SK-N-MC (cell line): ENCODE measurements around the gene ATP5F1D.
A peak's percentile ranks its signal among the peaks of the same experiment; 100 is the strongest.

Source experiments
- DNase-seq: peaks from one replicate; pipeline ENCODE4 v3.0.0-alpha.2; 2011; ENCODE audit warnings: low read depth, low spot score
- H3K27ac ChIP-seq: fragments of 200-600 bp; sonication (generic); 2 replicates; pipeline ENCODE4 v1.5.1; 2016; ENCODE audit warnings: mixed run types
- H3K36me3 ChIP-seq: fragments of 200-600 bp; sonication (generic); 2 replicates; pipeline ENCODE4 v1.6.1; 2017; ENCODE audit warnings: antibody characterized with exemption, low read length, mixed read lengths; ENCODE audit not compliant: insufficient read depth
- H3K4me3 ChIP-seq: fragments of 200-600 bp; sonication (generic); 2 replicates; pipeline ENCODE4 v1.5.1; 2016
- H3K9ac ChIP-seq: fragments of 200-600 bp; sonication (generic); 2 replicates; pipeline ENCODE4 v1.8.0; 2017; ENCODE audit warnings: mixed run types, mixed read lengths; ENCODE audit not compliant: insufficient read length
- H3K9me3 ChIP-seq: fragments of 200-600 bp; sonication (generic); 2 replicates; pipeline ENCODE4 v1.6.1; 2017; ENCODE audit warnings: low read depth, mild to moderate bottlenecking, antibody characterized with exemption, low read length, moderate library complexity, mixed read lengths
- EZH2 ChIP-seq: fragments of 200-600 bp; sonication (generic); IDR thresholded peaks from one replicate; pipeline ENCODE4 v1.6.1; 2017; ENCODE audit warnings: antibody characterized with exemption
- FOXP2 ChIP-seq: optimal IDR thresholded peaks from 2 replicates; pipeline ENCODE3; 2011; ENCODE audit warnings: mild to moderate bottlenecking, moderate library complexity; ENCODE audit not compliant: insufficient read depth; ENCODE audit errors: extremely low read length, control extremely low read depth
- POLR2AphosphoS5 ChIP-seq: IDR thresholded peaks from 2 replicates; pipeline ENCODE4 v1.6.1; 2012; ENCODE audit warnings: mild to moderate bottlenecking, low read depth, low read length, borderline replicate concordance

The ATP5F1D gene

GRCh38 chr19:1264801-1265614 lies 23.5 kb downstream of the ATP5F1D start:
- peaks cover 2% of the 10 kb centered on the region; the same call in 1 of the 2 replicates for H3K36me3 ChIP-seq
- H3K9me3 ChIP-seq: no peaks in the 10 kb centered on the region
- no peak for DNase-seq
- TF ChIP-seq POLR2AphosphoS5: no peak
- no peak overlapping the region for H3K4me3 ChIP-seq
- H3K27ac ChIP-seq: peak overlapping the region; percentile 21; the same call in 1 of the 2 replicates
- H3K9ac ChIP-seq: no peak overlapping the region

- no peak for DNase-seq
- H3K27ac ChIP-seq: no peak overlapping the region; the same call in 1 of the 2 replicates
- peak overlapping the region; percentile 84 for H3K4me3 ChIP-seq
- peaks cover 8% of the 10 kb centered on the region for H3K36me3 ChIP-seq
- H3K9ac ChIP-seq: no peak overlapping the region
- TF ChIP-seq EZH2 (no peak), FOXP2 (no peak), POLR2AphosphoS5 (no peak)
- no peaks in the 10 kb centered on the region for H3K9me3 ChIP-seq
Observed at GRCh38 chr19:1265615-1266128, 24.1 kb downstream of the ATP5F1D start.

DNA sequence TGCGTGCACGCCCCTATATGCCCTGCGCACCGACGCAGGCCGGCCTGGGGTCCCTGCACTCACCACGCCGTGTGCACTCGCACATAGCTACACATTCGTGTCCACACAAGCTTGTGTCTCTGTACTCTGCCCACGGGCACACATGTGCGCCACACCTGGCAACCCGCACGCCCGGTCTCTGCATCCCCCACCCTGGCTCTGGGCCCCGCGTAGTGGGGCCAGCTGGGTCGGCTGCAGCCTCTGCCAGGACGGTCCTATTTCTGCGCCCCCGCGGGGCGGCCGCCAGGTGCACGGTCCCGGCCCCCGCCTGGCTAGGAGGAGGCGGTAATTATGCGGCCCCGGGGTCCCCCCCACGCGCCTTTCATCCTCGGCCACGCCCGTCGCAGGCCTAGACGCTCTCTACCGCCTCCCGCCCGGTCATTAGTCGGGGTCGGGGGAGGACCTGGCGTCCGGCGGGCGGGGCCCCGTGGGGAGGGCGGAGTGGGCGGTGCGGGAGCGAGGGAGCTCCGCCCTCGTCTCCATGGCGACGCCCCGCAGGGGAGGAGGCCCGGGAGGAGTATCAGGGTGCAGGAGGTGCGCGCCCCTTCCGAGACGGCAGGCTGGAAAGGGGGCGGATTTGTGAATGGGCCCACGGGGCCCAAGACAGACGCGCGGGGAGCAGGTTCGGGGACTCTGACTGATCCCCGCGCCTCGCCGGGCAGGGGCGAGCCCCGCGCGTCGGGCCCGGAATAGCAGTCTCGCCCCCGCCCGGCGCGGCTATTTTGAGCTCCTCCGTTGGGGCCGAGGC lies 24.8 kb downstream of the ATP5F1D start:
- Histone ChIP-seq H3K9me3 (no peaks in the 10 kb centered on the region), H3K27ac (no peak overlapping the region), H3K4me3 (peak overlapping the region; percentile 84), H3K36me3 (peaks cover 14% of the 10 kb centered on the region), H3K9ac (peak overlapping the region; percentile 37)
- no peak for DNase-seq
- no peak for TF ChIP-seq FOXP2
- TF ChIP-seq POLR2AphosphoS5: no peak; the same call in 1 of the 2 replicates
- TF ChIP-seq EZH2: no peak

DNA sequence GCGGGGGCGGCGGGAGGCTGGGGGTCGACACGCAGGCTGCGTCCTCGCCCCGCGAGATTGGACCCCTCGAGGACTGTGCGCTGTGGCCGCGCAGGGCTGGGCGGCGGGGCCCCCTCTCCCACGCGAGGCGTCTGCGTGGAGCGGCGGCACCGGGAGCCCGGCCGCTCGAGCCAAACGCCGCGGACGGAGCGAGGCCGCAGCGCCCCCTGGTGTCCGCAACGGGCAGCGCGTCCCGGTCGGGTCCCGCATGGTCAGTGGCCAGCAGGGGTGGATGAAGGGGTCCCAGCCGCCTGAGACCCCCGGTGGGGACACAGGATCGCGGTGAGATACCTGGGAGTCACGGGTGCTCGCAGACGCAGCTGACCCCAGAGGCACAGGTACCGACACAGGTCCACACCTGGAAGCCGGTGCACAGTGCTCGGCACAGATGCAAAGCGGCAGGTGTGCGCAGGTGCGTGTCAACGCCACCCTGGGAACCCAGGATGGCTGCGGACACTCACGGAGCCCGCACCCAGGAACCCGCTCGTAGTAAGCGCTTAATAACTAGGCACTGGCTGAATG lies 25.4 kb downstream of the ATP5F1D start:
- H3K27ac ChIP-seq: no peak overlapping the region
- H3K9ac ChIP-seq: peak overlapping the region; percentile 37
- peak overlapping the region; percentile 84 for H3K4me3 ChIP-seq
- no peak for DNase-seq
- TF ChIP-seq POLR2AphosphoS5 (no peak), EZH2 (no peak), FOXP2 (no peak)
- H3K9me3 ChIP-seq: no peaks in the 10 kb centered on the region
- H3K36me3 ChIP-seq: peaks cover 21% of the 10 kb centered on the region

DNA sequence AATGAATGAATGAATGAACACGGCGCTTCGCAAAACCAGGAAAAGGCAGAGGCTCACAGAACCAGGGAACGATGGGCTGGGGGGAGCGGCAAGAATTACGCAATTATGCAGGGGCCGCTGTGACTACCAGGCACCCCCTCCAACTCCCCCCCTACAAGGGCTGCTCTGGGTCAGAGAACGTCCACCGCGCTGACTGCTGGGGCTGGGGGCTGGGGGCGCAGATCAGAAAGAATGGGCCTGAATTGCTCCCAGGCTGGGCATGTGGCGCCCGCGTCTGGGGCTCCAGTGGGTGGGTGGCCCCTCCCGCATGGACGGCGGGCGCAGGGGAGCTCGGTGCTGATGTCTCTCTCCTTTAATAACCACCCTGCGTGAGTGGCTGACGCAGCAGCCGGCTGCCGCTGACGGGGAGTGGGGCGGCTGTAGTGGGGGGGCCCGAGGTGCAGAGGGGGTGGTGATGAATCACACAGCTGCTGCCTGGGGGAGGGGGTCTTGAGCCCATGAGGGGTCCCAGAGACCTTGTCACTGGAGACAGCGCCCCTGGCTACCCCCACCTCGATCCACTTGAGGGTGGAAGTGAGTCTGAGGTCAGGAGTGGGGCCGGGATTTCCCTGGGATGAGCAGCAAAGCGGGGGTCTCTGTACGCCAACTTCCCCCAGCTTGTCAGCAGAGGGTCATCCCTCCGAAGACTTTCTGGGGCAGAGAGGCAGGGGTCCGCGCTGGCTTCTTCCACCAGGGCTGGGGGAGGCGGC lies 26.1 kb downstream of the ATP5F1D start:
- Histone ChIP-seq H3K9ac (no peak overlapping the region), H3K27ac (peak overlapping the region; percentile 75), H3K4me3 (peak overlapping the region; percentile 84), H3K9me3 (no peaks in the 10 kb centered on the region), H3K36me3 (peaks cover 27% of the 10 kb centered on the region)
- no peak for DNase-seq
- no peak for TF ChIP-seq FOXP2
- no peak for TF ChIP-seq EZH2
- no peak; the same call in 1 of the 2 replicates for TF ChIP-seq POLR2AphosphoS5

DNA sequence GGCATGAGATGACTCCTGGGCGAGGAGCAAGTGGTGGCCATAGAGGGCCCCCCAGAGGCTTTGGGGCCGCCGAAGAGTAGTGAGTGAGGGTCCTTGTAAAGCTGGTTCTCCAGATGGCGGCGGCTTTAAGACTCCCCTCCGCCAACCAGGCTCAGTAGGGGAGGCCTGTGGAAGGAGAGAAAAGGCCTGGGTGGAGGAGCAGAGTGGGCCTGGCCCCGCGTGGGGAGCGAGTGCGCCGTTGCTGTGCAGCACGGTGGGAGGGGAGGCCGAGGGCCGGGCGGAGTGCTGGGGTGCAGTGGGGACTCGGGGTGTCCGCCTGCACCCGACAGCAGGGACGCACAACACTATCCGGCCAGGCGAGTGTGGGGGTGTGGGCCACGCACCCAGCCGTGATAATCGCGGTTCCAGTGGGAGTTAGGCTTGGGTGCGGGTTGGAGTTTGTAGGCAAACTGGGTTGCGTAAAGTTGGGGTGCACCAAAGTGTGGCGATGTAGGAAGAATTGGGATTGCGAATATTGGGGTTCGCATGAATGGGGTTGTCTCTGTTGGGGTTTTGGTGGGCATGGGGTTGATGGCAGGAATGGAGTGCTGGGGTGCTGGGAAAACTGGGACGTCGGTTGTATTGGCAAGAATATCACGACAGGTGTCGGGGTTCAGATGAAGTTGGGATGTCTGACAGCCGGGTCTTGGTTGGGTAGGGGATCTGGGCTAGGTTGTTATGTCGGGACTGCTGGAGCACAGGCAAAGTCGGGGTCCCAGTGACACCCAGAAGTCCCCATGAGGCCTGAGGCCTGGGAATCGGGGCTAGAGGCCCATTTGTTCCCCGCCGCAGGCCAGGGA lies 26.9 kb downstream of the ATP5F1D start:
- TF ChIP-seq EZH2 (no peak), POLR2AphosphoS5 (no peak), FOXP2 (no peak)
- no peak for DNase-seq
- Histone ChIP-seq H3K27ac (peak overlapping the region; percentile 75), H3K36me3 (peaks cover 35% of the 10 kb centered on the region), H3K9me3 (no peaks in the 10 kb centered on the region), H3K9ac (no peak overlapping the region), H3K4me3 (peak overlapping the region; percentile 78)

GRCh38 chr19:1269065-1269477 lies 27.5 kb downstream of the ATP5F1D start, which contains the start of gene CIRBP:
CIRBP (plus strand) TSS chr19:1269332; CDS start chr19:1270934, 1,602 bp downstream.
- Histone ChIP-seq H3K9ac (peak within 1 kb of the TSS; percentile 86), H3K9me3 (no peaks in the 10 kb centered on the region), H3K36me3 (peaks cover 42% of the 10 kb centered on the region), H3K4me3 (peak within 1 kb of the TSS; percentile 78), H3K27ac (peak within 1 kb of the TSS; percentile 93)
- peak; percentile 94 for DNase-seq
- peak; percentile 97 for TF ChIP-seq POLR2AphosphoS5
- TF ChIP-seq FOXP2: no peak
